HPDE6-E6E7 (cell line): ENCODE results near the gene SPTY2D1.
"Not testable (repeated sequence)": the region's sequence is repeated elsewhere in the genome, so short reads cannot be mapped to it uniquely, and the experiment has no call there.

Experiments used
- DNase-seq: peaks from one replicate; pipeline ENCODE4 v3.0.0; 2011; ENCODE audit warnings: missing footprints; ENCODE audit errors: extremely low spot score

Gene SPTY2D1

GRCh38 chr11:18618342-18619025 lies 15.7 kb downstream of the SPTY2D1 start:
- DNase-seq = no peak

GRCh38 chr11:18617688-18618341 lies 16.3 kb downstream of the SPTY2D1 start:
- no peak for DNase-seq

- DNase-seq = no peak
Observed at GRCh38 chr11:18615628-18616392, 18.3 kb downstream of the SPTY2D1 start.

- no peak for DNase-seq
Observed at GRCh38 chr11:18614667-18615066, 19.5 kb downstream of the SPTY2D1 start.

GRCh38 chr11:18612394-18612793 lies 21.7 kb downstream of the SPTY2D1 start:
- DNase-seq = no peak

GRCh38 chr11:18611196-18611595 lies 22.9 kb downstream of the SPTY2D1 start:
- DNase-seq = no peak

- DNase-seq = no peak
Observed at GRCh38 chr11:18608376-18608775, 25.8 kb downstream of the SPTY2D1 start.

GRCh38 chr11:18600915-18601569 lies 33.1 kb downstream of the SPTY2D1 start:
- DNase-seq = no peak

GRCh38 chr11:18599739-18600230 lies 34.4 kb downstream of the SPTY2D1 start, which contains the start of gene MISFA:
MISFA (plus strand) TSS chr11:18599789; CDS start chr11:18599929, 140 bp downstream.
- no peak for DNase-seq

GRCh38 chr11:18594999-18595749 lies 39.0 kb downstream of the SPTY2D1 start:
- peak; percentile 81 for DNase-seq

GRCh38 chr11:18594088-18594487 lies 40.1 kb downstream of the SPTY2D1 start:
- not testable (repeated sequence) for DNase-seq

- DNase-seq = no peak
Observed at GRCh38 chr11:18590571-18590970, 43.6 kb downstream of the SPTY2D1 start.

- DNase-seq = peak; percentile 82
Observed at GRCh38 chr11:18588297-18589252, 45.6 kb downstream of the SPTY2D1 start, which contains the start of gene UEVLD. UEVLD (minus strand) TSS chr11:18588734; CDS start chr11:18588654, 80 bp downstream.

- DNase-seq = no peak
Observed at GRCh38 chr11:18581825-18582224, 52.3 kb downstream of the SPTY2D1 start.

GRCh38 chr11:18580113-18580766 lies 53.9 kb downstream of the SPTY2D1 start:
- DNase-seq = no peak

- DNase-seq = no peak
Observed at GRCh38 chr11:18578975-18579598, 55.1 kb downstream of the SPTY2D1 start.

- DNase-seq = no peak
Observed at GRCh38 chr11:18575361-18575760, 58.8 kb downstream of the SPTY2D1 start.

GRCh38 chr11:18567081-18567480 lies 67.1 kb downstream of the SPTY2D1 start:
- DNase-seq = no peak

- DNase-seq = no peak
Observed at GRCh38 chr11:18566406-18566805, 67.7 kb downstream of the SPTY2D1 start.
